Measurements from ENCODE around the gene STK11IP. TPM values are rescaled to one million over a fixed set of nuclear protein-coding genes. Genes with fewer than 3 reads are reported as not detected.

The STK11IP gene
- total RNA-seq, 1 experiment from 2014 or later, result 17.1 TPM

- DNase-seq (ENCODE audit: low read depth), result no peak
Measured at GRCh38 chr2:219631904-219632759, 34.5 kb downstream of the STK11IP start.

- DNase-seq (ENCODE audit: low read depth), result no peak
Measured at GRCh38 chr2:219632760-219633105, 35.1 kb downstream of the STK11IP start.

GRCh38 chr2:219633276-219634065 is 35.8 kb downstream of the STK11IP start:
- DNase-seq (ENCODE audit: low read depth), result no peak

- DNase-seq (ENCODE audit: low read depth), result no peak
Measured at GRCh38 chr2:219634171-219634940, 36.7 kb downstream of the STK11IP start.

- DNase-seq (ENCODE audit: low read depth), result no peak
Measured at GRCh38 chr2:219634951-219635751, 37.5 kb downstream of the STK11IP start.

GRCh38 chr2:219636144-219636915 is 38.7 kb downstream of the STK11IP start:
- DNase-seq (ENCODE audit: low read depth), result no peak

GRCh38 chr2:219636941-219637841 is 39.5 kb downstream of the STK11IP start:
- no peak for DNase-seq (ENCODE audit: low read depth)

GRCh38 chr2:219637842-219638185 is 40.2 kb downstream of the STK11IP start:
- no peak for DNase-seq (ENCODE audit: low read depth)

GRCh38 chr2:219638217-219638947 is 40.7 kb downstream of the STK11IP start:
- DNase-seq (ENCODE audit: low read depth), result no peak

- no peak for DNase-seq (ENCODE audit: low read depth)
Measured at GRCh38 chr2:219638948-219639755, 41.5 kb downstream of the STK11IP start.

GRCh38 chr2:219641390-219642068 is 43.9 kb downstream of the STK11IP start:
- no peak for DNase-seq (ENCODE audit: low read depth)

GRCh38 chr2:219642069-219642454 is 44.4 kb downstream of the STK11IP start:
- no peak for DNase-seq (ENCODE audit: low read depth)

GRCh38 chr2:219642465-219643083 is 44.9 kb downstream of the STK11IP start:
- DNase-seq (ENCODE audit: low read depth), result peak; percentile 91

- DNase-seq (ENCODE audit: low read depth), result no peak
Measured at GRCh38 chr2:219643084-219643473, 45.4 kb downstream of the STK11IP start.

- no peak for DNase-seq (ENCODE audit: low read depth)
Measured at GRCh38 chr2:219643788-219644398, 46.2 kb downstream of the STK11IP start.

GRCh38 chr2:219644801-219645480 is 47.3 kb downstream of the STK11IP start:
- no peak for DNase-seq (ENCODE audit: low read depth)

Measured in HT1080 (cell line).